SK-MEL-5 (cell line): ENCODE results near the gene MED12L. TPM values are rescaled to one million over a fixed set of nuclear protein-coding genes. Genes with fewer than 3 reads are reported as not detected.
A peak's percentile ranks its signal among the peaks of the same experiment; 100 is the strongest.
"Not testable (repeated sequence)": the region's sequence is repeated elsewhere in the genome, so short reads cannot be mapped to it uniquely, and the experiment has no call there.

ENCODE experiments used
- DNase-seq: peaks from one replicate; pipeline ENCODE4 v3.0.0-alpha.2; 2016; ENCODE audit warnings: low read depth, low spot score
- in situ Hi-C: cut with HindIII; loops from 2 replicates; pipeline ENCODE4 v1.10.0; 2016; ENCODE audit warnings: low sequenced_read_pairs, high pct_unique_total_duplicates, low pct_unique_long_range_greater_than_20kb
- total RNA-seq: library from RNA; depleted of rRNA; stranded (reverse); fragments of >200 nt; shearing (Covaris generic); gene quantifications from 2 replicates; pipeline ENCODE4 v1.2.3, GENCODE V29; 2014

MED12L gene
- total RNA-seq, 1 experiment from 2014 or later: 0.92 TPM

DNA sequence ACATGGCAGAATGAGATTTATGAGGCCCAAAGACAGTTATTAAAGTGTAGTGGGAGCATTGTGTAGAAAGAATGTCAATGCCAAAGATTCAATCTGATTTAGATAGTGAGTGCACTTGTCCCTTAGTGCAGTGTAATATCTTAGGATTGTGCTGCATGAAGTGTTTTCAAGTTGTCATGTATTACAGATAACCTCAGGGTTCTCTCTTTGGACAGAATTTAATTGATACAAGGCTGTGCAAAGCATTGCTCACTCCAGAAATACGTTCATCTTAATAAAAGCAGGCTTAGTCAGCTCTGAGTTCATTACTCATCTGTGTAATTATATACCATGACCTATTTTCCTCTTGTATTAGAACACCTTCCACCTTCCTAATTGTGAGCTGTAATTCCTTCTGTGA is 133.6 kb downstream of the MED12L start:
- in situ Hi-C loops: no loop called here
- DNase-seq: no peak

DNA sequence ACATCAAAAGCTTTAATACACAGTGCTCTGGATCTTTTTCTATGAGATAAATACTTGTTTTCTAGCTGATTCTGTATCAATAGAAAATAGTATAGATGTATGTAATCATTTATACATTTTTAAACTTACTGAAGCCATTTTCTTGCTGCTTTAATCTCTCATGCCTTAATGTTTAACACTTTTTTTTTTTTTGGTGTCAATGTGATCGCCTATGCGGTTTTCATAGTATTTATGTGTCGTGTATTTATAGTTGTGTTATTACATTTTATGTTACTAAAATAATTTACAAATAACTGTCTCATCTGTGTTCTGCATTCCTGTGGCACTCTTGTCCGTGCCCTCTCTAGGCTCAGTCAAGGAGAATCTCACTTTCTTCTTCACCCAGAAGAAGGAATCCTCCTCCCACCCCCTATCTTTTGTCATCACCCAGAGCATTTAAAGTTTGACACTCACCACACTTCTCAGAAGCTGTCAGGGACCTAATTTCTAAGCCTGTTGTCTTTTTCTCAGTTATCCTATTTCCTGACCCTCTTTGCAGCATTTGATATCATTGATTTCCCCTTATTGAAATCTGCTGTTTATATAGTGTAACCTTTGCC is 138.9 kb downstream of the MED12L start:
- DNase-seq: no peak
- in situ Hi-C loops: no loop called here

DNA sequence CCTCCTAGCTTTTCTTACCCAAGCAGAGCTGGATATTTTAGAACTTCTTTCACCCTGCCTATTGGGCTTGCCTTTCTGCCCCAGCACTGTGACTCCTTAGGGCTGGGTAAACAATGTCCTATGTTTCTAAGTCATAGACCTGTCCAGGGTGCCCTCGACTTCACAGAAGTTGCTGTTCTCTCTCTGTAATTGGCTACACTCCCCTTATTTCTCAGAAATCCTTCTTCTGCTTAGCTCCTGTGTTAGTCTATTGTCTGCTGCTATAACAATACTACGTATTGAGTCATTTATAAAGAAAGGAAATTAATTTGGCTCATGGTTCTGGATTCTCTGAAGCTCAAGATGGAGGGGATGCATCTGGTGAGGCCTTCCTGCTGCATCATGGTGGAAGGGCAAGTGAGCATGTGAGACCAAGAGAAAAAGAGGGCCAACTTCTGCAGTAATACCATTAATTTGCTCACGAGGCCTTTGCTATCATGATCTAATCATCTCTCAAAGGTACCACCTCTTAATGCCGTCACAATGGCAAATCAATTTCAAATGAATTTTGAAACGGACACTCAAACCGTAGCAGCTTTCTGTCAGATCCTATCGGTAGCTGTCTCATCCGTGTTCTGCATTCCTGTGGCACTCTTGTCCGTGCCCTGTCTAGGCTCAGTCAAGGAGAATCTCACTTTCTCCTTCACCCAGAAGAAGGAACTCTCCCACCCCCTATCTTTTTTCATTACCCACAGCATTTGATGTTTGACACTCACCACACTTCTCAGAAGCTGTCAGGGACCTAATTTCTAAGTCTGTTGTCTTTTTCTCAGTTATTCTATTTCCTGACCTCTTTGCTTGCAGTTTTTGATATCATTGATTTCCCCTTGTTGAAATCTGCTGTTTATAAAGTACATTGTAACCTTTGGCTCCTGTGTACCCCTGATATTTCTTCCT is 139.8 kb downstream of the MED12L start:
- in situ Hi-C loops: no loop called here
- DNase-seq: no peak

DNA sequence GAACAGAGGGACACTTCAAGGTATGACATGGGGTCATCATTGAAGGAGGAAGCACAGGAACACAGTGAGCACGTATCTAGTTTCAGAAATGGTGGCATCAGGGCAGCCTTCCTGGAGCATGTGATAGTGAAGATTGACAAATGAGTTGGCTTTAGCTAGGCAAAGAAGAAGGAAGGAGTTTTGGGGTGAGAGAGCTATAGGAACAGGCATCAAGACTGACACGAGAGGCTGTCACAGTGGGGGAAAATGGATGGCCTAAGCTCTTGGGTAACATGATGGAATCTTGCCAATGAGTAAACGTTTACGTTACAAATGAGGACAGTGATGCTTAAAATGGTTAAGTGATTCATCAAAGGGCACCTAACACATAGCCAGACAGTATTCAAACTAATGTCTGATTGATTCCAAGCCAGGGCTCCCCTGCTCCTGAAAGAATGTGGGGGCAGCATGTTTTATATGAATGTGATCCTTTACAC is 140.7 kb downstream of the MED12L start:
- no peak for DNase-seq
- in situ Hi-C loops: no loop called here

DNA sequence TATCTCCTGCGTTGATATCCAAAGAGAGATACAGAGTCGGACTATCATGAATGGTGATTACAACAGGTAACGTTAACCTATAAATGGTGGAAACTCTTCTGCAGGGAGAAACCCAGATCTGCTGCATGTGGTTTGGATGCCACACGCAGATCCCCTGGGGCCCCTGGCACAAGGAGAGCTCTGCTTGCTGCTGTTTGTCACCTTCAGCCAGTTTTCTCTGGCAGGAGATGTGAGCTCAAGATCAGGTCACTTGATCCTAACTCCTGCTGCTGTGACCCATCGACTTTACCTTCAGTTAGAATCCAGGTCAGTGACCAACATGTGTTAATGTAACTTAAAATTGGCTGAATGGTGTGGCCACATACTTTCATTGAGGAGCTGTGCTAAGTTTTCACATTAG is 141.4 kb downstream of the MED12L start:
- in situ Hi-C loops: no loop called here
- no peak for DNase-seq

DNA sequence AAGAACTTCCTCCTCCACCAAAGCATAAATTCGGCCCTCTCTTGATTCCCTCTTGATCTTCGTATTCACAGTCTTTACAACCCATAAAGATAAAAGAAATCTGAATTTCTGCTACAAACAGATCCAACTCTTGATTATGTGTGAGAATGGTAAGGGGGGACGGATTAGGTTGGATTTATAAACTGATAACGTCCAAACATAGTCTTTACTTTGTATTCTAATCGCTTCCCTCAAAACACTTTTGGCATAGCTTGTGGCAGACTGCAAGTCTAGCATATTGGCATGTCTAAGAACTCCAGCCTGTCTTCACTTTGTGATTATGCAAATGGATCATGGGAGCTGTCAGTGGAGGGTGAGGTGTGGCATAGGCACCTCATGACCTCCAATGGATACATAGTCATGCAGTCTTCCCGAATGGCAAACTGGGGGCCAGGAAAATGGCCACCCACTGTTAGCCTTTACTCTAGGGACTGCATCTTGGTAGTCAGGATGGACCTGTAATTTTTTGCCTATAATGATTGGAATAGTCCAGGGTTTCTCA is 141.9 kb downstream of the MED12L start:
- DNase-seq: no peak
- in situ Hi-C loops: no loop called here

DNA sequence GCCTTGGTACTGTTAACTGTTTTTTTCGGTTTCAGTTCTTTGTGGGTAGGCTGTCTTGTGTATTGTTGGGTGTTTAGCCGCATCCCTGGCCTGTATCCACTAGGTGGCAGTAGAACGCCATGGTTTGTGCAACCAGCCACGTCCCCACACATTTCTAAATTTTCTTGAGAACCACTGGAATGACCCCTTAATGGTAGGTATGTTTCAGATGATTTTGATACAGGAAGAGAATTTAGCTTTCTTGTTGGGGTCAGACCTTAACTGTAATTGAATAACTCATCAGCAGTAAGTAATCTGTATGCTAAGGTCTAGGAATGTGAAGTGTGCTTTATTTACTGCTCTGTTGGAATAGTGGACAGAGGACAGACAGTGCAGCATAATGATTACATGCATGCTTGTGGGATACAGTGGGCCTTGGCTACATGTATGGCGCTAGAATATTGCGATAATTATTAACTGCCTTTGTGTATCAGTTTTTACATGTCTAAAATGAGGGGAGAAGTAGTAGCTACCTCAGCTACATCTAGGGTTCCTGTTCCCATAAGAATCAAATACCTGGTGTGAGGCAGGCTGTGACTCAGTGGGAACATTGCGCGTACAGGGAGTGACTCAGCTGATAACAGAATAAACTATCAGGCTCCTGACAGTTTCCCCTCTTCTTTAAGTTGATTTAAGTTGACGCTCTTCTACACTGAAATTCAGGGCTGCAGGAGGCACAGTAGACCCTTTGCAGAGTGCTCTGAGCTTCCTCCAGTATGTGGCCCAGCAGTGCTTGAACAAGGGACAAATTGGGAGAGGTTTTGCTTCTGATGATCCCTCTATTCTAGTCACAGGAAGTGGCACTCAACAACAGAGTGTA is 142.6 kb downstream of the MED12L start:
- in situ Hi-C loops: no loop called here
- peak; percentile 84 for DNase-seq

DNA sequence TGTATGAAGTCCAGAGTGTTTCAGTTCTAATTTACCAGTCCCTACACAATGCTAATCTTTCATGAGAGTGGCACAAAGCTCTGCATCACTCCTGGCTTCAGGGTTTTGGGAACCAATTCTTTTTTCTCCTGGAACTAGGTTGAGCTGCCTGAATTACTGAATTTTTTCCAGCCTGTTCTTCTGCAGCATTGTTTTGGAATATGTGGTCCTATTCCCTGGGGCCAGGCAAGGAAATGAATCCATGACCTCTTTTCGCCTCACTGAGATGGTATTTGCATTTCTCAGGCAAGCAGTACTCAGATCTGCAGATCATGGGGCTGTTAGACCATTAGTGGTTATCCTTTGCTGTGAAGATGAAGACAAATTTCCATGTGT is 143.2 kb downstream of the MED12L start:
- peak; percentile 74 for DNase-seq
- in situ Hi-C loops: no loop called here

DNA sequence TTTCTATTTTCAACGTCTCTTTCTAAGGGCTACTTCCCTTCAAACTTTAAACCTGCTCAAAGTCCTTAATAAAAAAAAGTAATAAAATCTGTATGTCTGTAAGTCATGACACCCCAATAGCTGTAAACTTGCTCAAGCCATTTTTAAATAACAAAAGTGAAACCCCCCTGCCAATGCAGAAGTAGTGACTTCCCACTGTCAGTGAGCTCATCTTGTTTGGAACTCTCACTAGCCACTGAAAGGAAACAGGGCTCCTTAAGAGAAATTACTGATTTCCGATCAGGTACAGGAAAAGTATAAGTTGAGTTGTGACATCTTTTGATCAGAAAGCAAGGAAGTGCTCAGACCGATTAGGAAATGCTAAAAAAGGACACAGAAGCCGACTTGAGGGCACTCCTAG is 145.2 kb downstream of the MED12L start:
- no peak for DNase-seq
- in situ Hi-C loops: no loop called here

DNA sequence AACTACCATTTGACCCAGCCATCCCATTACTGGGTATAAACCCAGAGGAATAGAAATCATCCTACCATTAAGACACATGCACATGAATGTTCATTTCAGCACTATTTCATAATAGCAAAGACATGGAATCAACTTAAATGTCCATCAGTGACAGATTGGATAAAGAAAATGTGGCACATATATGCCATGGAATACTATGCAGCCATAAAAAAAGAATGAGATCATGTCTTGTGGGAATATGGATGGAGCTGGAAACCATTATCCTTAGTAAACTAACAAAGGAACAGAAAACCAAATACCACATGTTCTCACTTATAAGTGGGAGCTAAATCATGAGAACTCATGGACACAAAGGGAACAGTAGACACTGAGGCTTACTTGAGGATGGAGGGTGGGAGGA is 146.9 kb downstream of the MED12L start:
- DNase-seq, in situ Hi-C loops: not testable (repeated sequence)

DNA sequence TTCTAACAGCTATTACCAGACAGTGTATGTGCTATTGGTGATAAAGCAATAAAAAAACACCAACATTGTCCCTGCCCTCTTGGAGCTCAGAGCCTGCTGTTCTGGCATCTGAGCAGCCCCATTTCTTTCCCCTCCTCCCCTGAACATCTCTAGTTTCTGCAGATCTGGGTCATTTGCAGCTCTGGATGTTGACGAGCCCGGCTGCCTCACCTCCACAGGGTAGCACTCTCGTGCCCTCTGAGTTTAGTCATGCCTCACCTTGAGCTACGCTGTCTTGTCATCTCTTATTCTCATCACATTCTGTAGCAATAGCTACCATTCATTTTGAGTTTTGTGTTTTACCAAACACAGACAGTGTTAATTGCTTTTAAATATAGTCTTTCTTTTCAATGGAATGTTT is 147.5 kb downstream of the MED12L start:
- no peak for DNase-seq
- in situ Hi-C loops: no loop called here

DNA sequence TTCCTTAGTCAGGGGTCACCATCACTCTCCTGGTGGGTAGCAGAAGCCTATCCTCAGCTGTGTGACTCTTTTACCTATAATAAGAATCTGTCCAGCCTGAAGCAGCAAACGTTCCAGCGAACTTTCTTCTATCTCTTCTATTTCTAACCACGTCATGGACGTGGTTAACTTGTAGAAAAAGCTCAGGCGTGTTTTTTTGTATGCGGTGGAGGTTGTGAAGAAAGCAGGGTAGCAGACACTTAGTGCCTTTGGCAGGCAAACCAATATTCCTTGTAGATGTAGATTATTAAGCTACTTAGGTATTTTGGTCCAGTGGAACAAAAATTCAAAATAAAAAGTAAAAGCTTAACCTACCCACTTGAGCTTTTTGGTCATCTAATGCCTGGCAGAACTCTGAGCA is 149.4 kb downstream of the MED12L start:
- in situ Hi-C loops: no loop called here
- DNase-seq: no peak

DNA sequence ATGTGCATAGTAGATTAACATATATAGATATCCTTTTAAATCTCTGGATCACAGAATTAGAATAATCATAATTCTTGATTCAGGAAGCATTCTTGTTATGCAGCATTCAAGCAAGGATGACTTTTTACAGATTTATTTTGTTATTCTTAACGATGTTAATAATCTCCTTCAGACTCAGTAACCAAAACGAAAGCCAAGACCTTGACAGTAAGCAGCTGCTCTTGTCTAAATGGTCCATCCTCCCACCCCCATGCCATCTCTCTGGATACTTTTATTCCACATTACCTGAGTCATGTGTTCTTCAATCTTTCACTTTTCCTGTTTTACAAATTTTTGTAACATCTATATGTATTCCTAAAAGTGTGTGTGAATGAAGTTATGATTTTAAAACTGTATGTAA is 150.9 kb downstream of the MED12L start:
- DNase-seq: no peak
- in situ Hi-C loops: no loop called here

DNA sequence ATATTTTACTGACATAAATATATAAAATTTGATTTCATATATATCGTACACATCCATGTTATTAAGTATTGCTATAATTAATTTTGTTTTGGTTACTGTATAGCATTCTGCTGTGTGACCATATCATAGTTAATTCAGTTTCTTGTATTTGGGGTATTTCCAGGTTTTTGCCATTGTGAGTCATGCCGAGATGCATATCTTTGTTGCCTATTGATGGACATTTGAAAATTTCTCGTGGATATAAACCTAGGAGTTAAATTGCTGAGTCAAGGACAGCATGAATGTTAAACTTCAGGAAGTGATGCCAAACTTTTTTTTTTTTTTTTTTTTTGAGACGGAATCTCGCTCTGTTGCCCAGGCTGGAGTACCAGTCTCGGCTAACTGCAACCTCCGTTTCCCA is 151.3 kb downstream of the MED12L start:
- no peak for DNase-seq
- in situ Hi-C loops: no loop called here

DNA sequence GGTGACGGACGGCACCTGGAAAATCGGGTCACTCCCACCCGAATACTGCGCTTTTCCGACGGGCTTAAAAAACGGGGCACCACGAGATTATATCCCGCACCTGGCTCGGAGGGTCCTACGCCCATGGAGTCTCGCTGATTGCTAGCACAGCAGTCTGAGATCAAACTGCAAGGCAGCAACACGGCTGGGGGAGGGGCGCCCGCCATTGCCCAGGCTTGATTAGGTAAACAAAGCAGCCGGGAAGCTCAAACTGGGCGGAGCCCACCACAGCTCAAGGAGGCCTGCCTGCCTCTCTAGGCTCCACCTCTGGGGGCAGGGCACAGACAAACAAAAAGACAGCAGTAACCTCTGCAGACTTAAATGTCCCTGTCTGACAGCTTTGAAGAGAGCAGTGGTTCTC is 156.5 kb downstream of the MED12L start:
- in situ Hi-C loops, DNase-seq: not testable (repeated sequence)

DNA sequence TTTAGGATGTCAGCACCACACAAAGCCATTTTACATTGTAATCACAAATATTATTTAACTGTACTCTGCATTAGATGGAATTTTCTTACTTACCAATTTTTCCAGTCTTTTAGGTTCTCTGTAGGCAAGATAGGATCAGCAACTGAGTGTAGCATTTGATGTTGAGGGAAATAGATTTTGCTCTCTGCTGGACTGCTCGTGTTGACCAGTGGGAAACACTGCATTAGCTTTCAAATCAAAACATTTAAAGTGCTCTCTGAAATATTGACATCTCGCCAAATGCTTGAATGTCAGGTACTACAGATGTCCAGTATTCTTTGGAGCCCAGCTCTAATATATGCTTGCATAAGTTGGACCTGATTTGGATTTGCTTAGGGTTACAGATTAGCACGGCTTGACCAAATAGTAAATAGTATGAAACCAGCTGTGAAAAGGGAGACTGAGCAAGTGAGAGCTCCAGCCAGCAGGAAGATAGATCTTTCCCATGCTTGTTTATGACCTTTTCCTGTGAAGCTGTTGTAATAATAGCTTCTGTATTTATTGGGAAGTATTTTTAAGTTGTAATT is 163.4 kb downstream of the MED12L start:
- DNase-seq: no peak
- in situ Hi-C loops: no loop called here

DNA sequence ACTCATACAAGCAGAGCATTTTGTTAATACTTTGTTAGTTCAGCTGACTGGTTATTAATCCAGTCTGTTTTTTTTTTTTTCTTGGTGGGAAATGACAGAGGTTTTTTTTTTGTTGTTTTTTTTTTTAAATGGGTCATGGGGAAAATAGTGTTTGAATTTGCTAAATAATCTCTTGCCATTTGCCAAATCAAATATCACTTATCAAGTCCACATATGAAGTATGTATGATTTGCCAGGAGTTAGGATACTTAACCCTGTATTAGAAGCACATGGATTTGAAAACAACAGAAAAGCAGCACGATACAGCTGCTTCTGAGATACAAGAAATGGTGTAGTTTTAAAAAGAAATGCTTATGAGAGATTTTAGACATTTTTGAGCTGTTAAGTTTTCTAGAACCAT is 171.3 kb downstream of the MED12L start:
- in situ Hi-C loops: no loop called here
- DNase-seq: no peak

DNA sequence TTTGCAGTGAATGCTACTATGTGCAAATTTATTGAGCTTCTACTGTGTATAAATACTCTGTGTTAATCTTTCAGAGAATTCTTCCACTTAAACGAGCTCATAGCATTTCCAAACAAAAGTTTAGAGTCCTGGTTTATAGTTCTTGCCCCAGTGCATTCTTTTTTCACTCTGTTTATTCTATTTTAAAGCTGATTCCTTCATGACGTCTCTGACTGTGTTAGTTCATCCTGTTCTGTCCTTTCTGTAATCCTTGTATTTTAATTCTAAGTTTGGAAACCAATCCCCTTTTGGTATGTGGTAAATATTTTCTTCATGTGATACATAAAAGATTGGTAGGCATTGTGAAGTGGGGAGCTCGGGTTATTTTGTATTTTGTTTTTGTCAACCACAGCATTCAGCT is 174.2 kb downstream of the MED12L start:
- in situ Hi-C loops: no loop called here
- DNase-seq: no peak
